BLaER1 (cell line): ENCODE data around the gene SH3TC1.

Experiments used
- H3K27ac ChIP-seq: shearing (Covaris generic); formaldehyde crosslinking; 2 replicates; pipeline ENCODE4 v1.8.1; 2022
- H3K27me3 ChIP-seq: shearing (Covaris generic); formaldehyde crosslinking; 2 replicates; pipeline ENCODE4 v1.8.1; 2022
- H3K36me3 ChIP-seq: shearing (Covaris generic); formaldehyde crosslinking; 2 replicates; pipeline ENCODE4 v1.8.1; 2022
- H3K4me1 ChIP-seq: shearing (Covaris generic); formaldehyde crosslinking; 2 replicates; pipeline ENCODE4 v1.8.1; 2022
- H3K4me2 ChIP-seq: shearing (Covaris generic); formaldehyde crosslinking; 2 replicates; pipeline ENCODE4 v1.8.1; 2022
- H3K4me3 ChIP-seq: shearing (Covaris generic); formaldehyde crosslinking; 2 replicates; pipeline ENCODE4 v1.8.1; 2022
- H3K9ac ChIP-seq: shearing (Covaris generic); formaldehyde crosslinking; 2 replicates; pipeline ENCODE4 v1.8.1; 2022
- H3K9me3 ChIP-seq: shearing (Covaris generic); formaldehyde crosslinking; 2 replicates; pipeline ENCODE4 v1.8.1; 2022
- H4K20me1 ChIP-seq: shearing (Covaris generic); formaldehyde crosslinking; 2 replicates; pipeline ENCODE4 v1.8.1; 2022
- Cebpa-rat ChIP-seq: shearing (Covaris generic); IDR thresholded peaks from 2 replicates; pipeline ENCODE4 v1.8.1; 2022

SH3TC1 gene

DNA sequence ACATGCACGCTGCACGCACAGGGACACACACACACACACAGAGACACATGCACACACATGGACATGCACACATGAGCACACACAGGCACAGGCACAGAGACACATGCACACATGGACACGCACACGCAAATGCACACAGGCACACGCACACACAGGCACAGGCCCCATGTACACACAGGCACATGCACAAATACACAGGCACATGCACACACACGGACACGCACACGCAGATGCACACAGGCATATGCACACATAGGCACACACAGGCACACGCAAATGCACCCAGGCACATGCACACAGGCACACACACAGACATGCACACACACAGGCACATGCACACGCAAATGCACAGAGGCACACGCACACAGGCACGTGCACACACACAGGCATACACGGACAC is 40.1 kb downstream of the SH3TC1 start:
- peaks cover 69% of the 10 kb centered on the region for H4K20me1 ChIP-seq
- peaks cover 62% of the 10 kb centered on the region for H3K4me1 ChIP-seq
- no peak overlapping the region for H3K27ac ChIP-seq
- H3K4me2 ChIP-seq: peak overlapping the region; percentile 24
- H3K27me3 ChIP-seq: no peaks in the 10 kb centered on the region
- no peaks in the 10 kb centered on the region for H3K9me3 ChIP-seq
- no peak for TF ChIP-seq Cebpa-rat
- no peak overlapping the region for H3K4me3 ChIP-seq
- no peak overlapping the region for H3K9ac ChIP-seq
- peaks cover 74% of the 10 kb centered on the region for H3K36me3 ChIP-seq

- no peak for TF ChIP-seq Cebpa-rat
- Histone ChIP-seq H4K20me1 (peaks cover 66% of the 10 kb centered on the region), H3K9ac (no peak overlapping the region), H3K4me2 (peak overlapping the region; percentile 24), H3K27ac (no peak overlapping the region), H3K4me1 (peaks cover 67% of the 10 kb centered on the region), H3K36me3 (peaks cover 70% of the 10 kb centered on the region), H3K27me3 (no peaks in the 10 kb centered on the region), H3K9me3 (no peaks in the 10 kb centered on the region), H3K4me3 (no peak overlapping the region)
These were observed 40.6 kb downstream of the SH3TC1 start for GRCh38 chr4:8239661-8240060.

- Histone ChIP-seq H3K4me2 (peak overlapping the region; percentile 37; the same call in 1 of the 2 replicates), H3K36me3 (peaks cover 62% of the 10 kb centered on the region), H3K9me3 (no peaks in the 10 kb centered on the region), H3K9ac (no peak overlapping the region), H3K4me1 (peaks cover 67% of the 10 kb centered on the region), H3K27me3 (no peaks in the 10 kb centered on the region), H3K27ac (no peak overlapping the region; the same call in 1 of the 2 replicates), H3K4me3 (no peak overlapping the region), H4K20me1 (peaks cover 59% of the 10 kb centered on the region)
- no peak for TF ChIP-seq Cebpa-rat
These were observed 41.3 kb downstream of the SH3TC1 start for GRCh38 chr4:8240211-8241041.

GRCh38 chr4:8241211-8241779 is 42.2 kb downstream of the SH3TC1 start:
- Histone ChIP-seq H3K27me3 (no peaks in the 10 kb centered on the region), H3K9ac (no peak overlapping the region), H3K4me2 (peak overlapping the region; percentile 37; the same call in 1 of the 2 replicates), H3K27ac (no peak overlapping the region; the same call in 1 of the 2 replicates), H4K20me1 (peaks cover 51% of the 10 kb centered on the region), H3K4me1 (peaks cover 74% of the 10 kb centered on the region), H3K36me3 (peaks cover 53% of the 10 kb centered on the region), H3K9me3 (no peaks in the 10 kb centered on the region), H3K4me3 (no peak overlapping the region)
- no peak for TF ChIP-seq Cebpa-rat

DNA sequence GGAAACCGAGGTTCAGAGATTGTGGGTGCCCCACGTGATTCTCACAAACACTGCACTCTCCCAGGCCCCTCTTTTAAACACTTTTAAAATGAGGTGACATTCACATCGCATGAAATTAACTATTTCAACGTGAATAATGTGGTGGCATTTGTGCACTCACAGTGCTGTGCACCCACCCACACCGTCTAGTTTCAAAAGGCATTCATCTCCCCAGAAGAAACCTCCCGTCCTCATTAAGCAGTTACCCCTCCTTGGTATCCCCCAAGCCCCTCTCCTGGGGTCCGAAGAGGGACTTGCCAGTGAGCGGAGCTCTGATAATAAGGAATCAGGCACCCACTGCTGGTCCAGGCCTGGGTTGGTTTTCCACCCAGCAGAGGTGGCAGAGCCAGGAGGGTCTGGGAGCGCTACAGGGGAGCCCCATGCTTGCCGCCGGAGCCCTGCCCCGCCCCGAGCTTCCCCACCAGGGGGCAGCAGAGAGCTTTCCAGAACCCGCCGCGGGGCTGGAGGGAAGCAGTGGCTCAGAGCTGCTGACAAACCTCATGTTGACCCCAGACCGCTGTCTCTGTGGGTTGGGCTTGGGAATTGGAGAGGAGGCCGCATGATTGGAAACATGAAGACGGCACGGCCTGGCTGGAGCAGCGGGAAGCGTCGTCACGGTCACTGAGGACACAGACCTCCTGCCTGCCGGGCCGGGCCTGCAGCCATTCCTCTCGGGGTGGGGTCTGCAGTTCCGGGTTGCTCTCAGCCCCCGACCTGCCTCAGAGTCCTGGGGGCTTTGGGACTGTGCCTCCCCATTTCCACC is 43.0 kb downstream of the SH3TC1 start:
- Histone ChIP-seq H3K4me1 (peaks cover 74% of the 10 kb centered on the region), H3K36me3 (peaks cover 45% of the 10 kb centered on the region), H3K4me2 (peak overlapping the region; percentile 61), H3K9me3 (no peaks in the 10 kb centered on the region), H3K27ac (0 out of 2 replicates have a peak overlapping the region, but pooled peaks have one; percentile 22), H3K4me3 (no peak overlapping the region), H4K20me1 (peaks cover 42% of the 10 kb centered on the region), H3K27me3 (no peaks in the 10 kb centered on the region), H3K9ac (no peak overlapping the region)
- no peak for TF ChIP-seq Cebpa-rat

GRCh38 chr4:8242782-8243560 is 43.9 kb downstream of the SH3TC1 start:
- Histone ChIP-seq H3K36me3 (peaks cover 37% of the 10 kb centered on the region), H3K9ac (no peak overlapping the region), H4K20me1 (peaks cover 34% of the 10 kb centered on the region; the same call in 1 of the 2 replicates), H3K27ac (0 out of 2 replicates have a peak overlapping the region, but pooled peaks have one; percentile 22), H3K4me3 (no peak overlapping the region), H3K4me1 (peaks cover 66% of the 10 kb centered on the region), H3K4me2 (peak overlapping the region; percentile 61), H3K9me3 (no peaks in the 10 kb centered on the region), H3K27me3 (no peaks in the 10 kb centered on the region)
- TF ChIP-seq Cebpa-rat: no peak

DNA sequence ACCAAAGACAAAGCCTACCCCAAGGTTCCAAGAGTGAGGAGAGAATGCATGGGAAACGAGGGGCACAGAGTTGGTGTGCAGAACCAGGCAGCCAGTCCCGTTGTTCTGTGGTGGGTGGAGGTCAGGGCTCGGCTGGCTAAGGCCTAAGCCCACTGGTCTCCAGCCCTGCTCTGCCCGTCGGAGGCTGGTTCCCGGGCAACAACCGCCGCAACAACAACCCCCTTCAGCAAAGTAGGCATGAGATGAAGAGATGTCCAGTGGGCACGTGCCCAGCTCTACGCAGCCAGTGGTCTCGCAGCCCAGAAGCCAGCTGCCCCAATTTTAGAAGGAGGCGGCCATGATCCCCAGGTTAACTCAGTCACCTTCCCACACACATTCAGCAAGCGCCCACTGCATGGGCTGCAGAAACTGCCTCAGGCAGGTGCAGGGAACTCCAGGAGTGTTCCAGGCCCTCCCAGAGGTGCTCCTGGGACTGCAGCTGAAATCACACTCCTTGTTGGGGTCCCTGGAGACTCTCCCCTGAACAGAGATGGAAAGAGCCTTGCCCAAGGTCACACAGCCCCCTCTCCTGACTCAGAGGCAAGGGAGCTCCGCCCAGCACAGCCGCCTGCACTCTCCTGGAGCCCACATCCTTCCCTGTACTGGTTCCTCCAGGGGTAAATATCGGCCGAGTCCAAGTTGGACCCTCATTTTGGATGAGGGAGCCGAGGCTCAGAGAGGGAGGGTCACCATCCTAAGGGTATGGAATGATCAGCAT is 45.1 kb downstream of the SH3TC1 start:
- Histone ChIP-seq H3K27ac (no peak overlapping the region), H3K27me3 (no peaks in the 10 kb centered on the region), H3K9ac (no peak overlapping the region), H3K4me1 (peaks cover 54% of the 10 kb centered on the region), H4K20me1 (peaks cover 22% of the 10 kb centered on the region; the same call in 1 of the 2 replicates), H3K4me2 (no peak overlapping the region), H3K4me3 (no peak overlapping the region), H3K36me3 (peaks cover 27% of the 10 kb centered on the region), H3K9me3 (no peaks in the 10 kb centered on the region)
- no peak for TF ChIP-seq Cebpa-rat

- peaks cover 46% of the 10 kb centered on the region for H3K4me1 ChIP-seq
- H3K9ac ChIP-seq: no peak overlapping the region
- H4K20me1 ChIP-seq: peaks cover 14% of the 10 kb centered on the region; the same call in 1 of the 2 replicates
- no peak overlapping the region for H3K27ac ChIP-seq
- no peak for TF ChIP-seq Cebpa-rat
- H3K27me3 ChIP-seq: no peaks in the 10 kb centered on the region
- H3K36me3 ChIP-seq: peaks cover 20% of the 10 kb centered on the region
- H3K9me3 ChIP-seq: no peaks in the 10 kb centered on the region
- H3K4me2 ChIP-seq: no peak overlapping the region
- no peak overlapping the region for H3K4me3 ChIP-seq
These were observed 45.9 kb downstream of the SH3TC1 start for GRCh38 chr4:8244931-8245460.
